Heart right ventricle (tissue), 16 donors: ENCODE data around the gene KCNIP1. TPM values are rescaled to one million over a fixed set of nuclear protein-coding genes. Genes with fewer than 3 reads are reported as not detected.

ENCODE experiments used
- ATAC-seq, 8 donors: fragments of 200-7000 bp; cut with Tn5 transposase; one replicate each; pipeline ENCODE4 v1.9.1; 2020; ENCODE audit warnings: mild to moderate bottlenecking in 8 of 8, moderate library complexity in 8 of 8, moderate number of reproducible peaks in 1 of 8
- DNase-seq, 2 donors: peaks; one replicate each; pipeline ENCODE4 v3.0.0-alpha.2; 2020
- H3K27ac ChIP-seq, 10 donors: fragments of 200-600 bp; sonication (generic) in 2 of 10; one replicate each; pipeline versions ENCODE4 v1.5.0 to v1.8.0; 2020 to 2022; ENCODE audit warnings: mild to moderate bottlenecking in 3 of 10
- H3K27me3 ChIP-seq, 7 donors: fragments of 200-600 bp; one replicate each; pipeline ENCODE4 v1.8.0; 2021 to 2022; ENCODE audit warnings: mild to moderate bottlenecking in 2 of 7
- H3K36me3 ChIP-seq, 9 donors: fragments of 200-600 bp; sonication (generic) in 1 of 9; one replicate each; pipeline versions ENCODE4 v1.5.0 to v1.8.0; 2020 to 2022; ENCODE audit warnings: mild to moderate bottlenecking in 2 of 9
- H3K4me1 ChIP-seq, 9 donors: fragments of 200-600 bp; sonication (generic) in 1 of 9; one replicate each; pipeline versions ENCODE4 v1.5.0 to v1.8.0; 2020 to 2022; ENCODE audit warnings: mild to moderate bottlenecking in 4 of 9
- H3K4me3 ChIP-seq, 10 donors: fragments of 200-600 bp; sonication (generic) in 2 of 10; one replicate each; pipeline versions ENCODE4 v1.5.0 to v1.8.0; 2020 to 2022; ENCODE audit warnings: mild to moderate bottlenecking in 7 of 10, moderate library complexity in 2 of 10
- H3K9me3 ChIP-seq, 11 donors: fragments of 200-600 bp in 10 of 11; sonication (generic) in 2 of 11; one replicate each; pipeline versions ENCODE4 v1.5.0 to v1.8.0; 2013 to 2022; ENCODE audit warnings: mild to moderate bottlenecking in 2 of 11, control low read depth in 1 of 11, moderate library complexity in 1 of 11
- CTCF ChIP-seq, 9 donors: fragments of 200-600 bp; sonication (generic) in 2 of 9; IDR thresholded peaks; one replicate each; pipeline versions ENCODE4 v1.5.0 to v1.8.0; 2021 to 2022; ENCODE audit warnings: antibody characterized with exemption in 9 of 9, mild to moderate bottlenecking in 5 of 9, moderate library complexity in 1 of 9
- WGBS, 2 donors: extraction: QIAGEN DNeasy Blood & Tissue Kit; methylation state at CpG; one replicate each; pipeline ENCODE4 v1.1.7; 2013; ENCODE audit warnings: inconsistent platforms in 1 of 2; 5-methylcytosine and 5-hydroxymethylcytosine counted together
- intact Hi-C, 10 donors: fragments of 100-400 bp; cut with DNase I; formaldehyde crosslinking; loops; one replicate each; pipeline versions ENCODE4 v1.11.1 to v1.14.2; 2022
- polyA plus RNA-seq, 2 donors: library from polyadenylated mRNA; stranded (reverse); fragments of 200-250 nt; gene quantifications; one replicate each; pipeline ENCODE4 v1.2.3, GENCODE V29; 2013
- total RNA-seq, 10 donors: library from RNA; stranded (reverse); fragmentation: NEBNext Ultra II Directional in 3 of 10; extraction: Animal tissue kit (Norgen Biotek cat#: 25700) in 3 of 10; gene quantifications; one replicate each; pipeline versions ENCODE4 v1.2.1 to v1.2.4, GENCODE V29; 2021 to 2023
- donor health status: Arrhythmogenic right ventricular cardiomyopathy.
- donor health status: ischemic (EF 13 %, LVEDD 7.1; RV severe dilation, severe dysfunction).
- donor health status: healthy with polysubstance abuse.
- donor health status: DM: no; HTN: yes; CAD: no.
- donor health status: DM: no; HTN: no; CAD: no.
- donor health status: ischemic (EF 25% LVEDD 6.9; RV normal size, moderate dysfunction).
- donor health status: ischemic (EF 25% LVEDD 5.7; RV mildly dilated, moderate dysfunction).
- donor health status: healthy.
- donor health status: DM: yes; HTN: yes; CAD: no.
- donor health status: Ischemic cardiomyopathy.
- donor health status: ischemic (EF 35%, LVEDD 5.7; RV mildly dilated, moderate dysfunction).
- donor health status: nonischemic (EF 11% LVEDD 7.7; RV severe dilation, severe dysfunction).
- donor health status: DM: yes; HTN: yes; CAD: no.
- donor health status: PGD.
- donor health status: ischemic (EF 29% LVEDD 5.4; RV normal size, mild dysfunction).
- donor health status: nonischemic (EF 23%, LVEDD 6.1; RV moderate dilation, normal function).

Gene KCNIP1
- total and polyA plus RNA-seq, 12 donors = 0.06 to 0.67 (median 0.21) TPM; not detected in 7

GRCh38 chr5:170573660-170574059 lies 69.8 kb downstream of the KCNIP1 start:
- ATAC-seq = no peak
- peaks cover 0 to 11% (median 0%) of the 10 kb centered on the region in 11 donors for H3K9me3 ChIP-seq
- no peak overlapping the region for H3K4me3 ChIP-seq
- peaks cover 0 to 4% (median 0%) of the 10 kb centered on the region in 9 donors for H3K4me1 ChIP-seq
- H3K36me3 ChIP-seq = no peaks in the 10 kb centered on the region
- no peak for DNase-seq
- no peak overlapping the region for H3K27ac ChIP-seq
- peaks cover 0 to 42% (median 7%) of the 10 kb centered on the region in 7 donors for H3K27me3 ChIP-seq
- TF ChIP-seq CTCF (IDR thresholded peaks at IDR 0.05) = no peak
- WGBS, 2 donors = 97 to 100% methylated on average over 1 of the region's 1 CpG
- intact Hi-C loops = no loop called here

- H3K27me3 ChIP-seq = peaks cover 0 to 17% (median 0%) of the 10 kb centered on the region in 7 donors
- ATAC-seq (no peak), DNase-seq (no peak)
- no peak overlapping the region for H3K27ac ChIP-seq
- no peak for TF ChIP-seq CTCF (IDR thresholded peaks at IDR 0.05)
- H3K9me3 ChIP-seq = peaks cover 0 to 15% (median 0%) of the 10 kb centered on the region in 11 donors
- H3K4me1 ChIP-seq = peaks cover 0 to 4% (median 0%) of the 10 kb centered on the region in 9 donors
- intact Hi-C loops = no loop called here
- no peaks in the 10 kb centered on the region for H3K36me3 ChIP-seq
- H3K4me3 ChIP-seq = no peak overlapping the region
- 81 to 84% methylated on average over 11 of the region's 11 CpGs for WGBS, 2 donors
Observed at GRCh38 chr5:170576602-170577535, 73.0 kb downstream of the KCNIP1 start.

GRCh38 chr5:170579601-170580000 lies 75.8 kb downstream of the KCNIP1 start:
- no peak for DNase-seq
- ATAC-seq = no peak
- H3K4me1 ChIP-seq = peaks cover 0 to 6% (median 0%) of the 10 kb centered on the region in 9 donors
- TF ChIP-seq CTCF (IDR thresholded peaks at IDR 0.05) = no peak
- H3K27me3 ChIP-seq = peaks cover 0 to 12% (median 0%) of the 10 kb centered on the region in 7 donors
- H3K9me3 ChIP-seq = peaks cover 0 to 15% (median 0%) of the 10 kb centered on the region in 11 donors
- no peak overlapping the region for H3K27ac ChIP-seq
- no peaks in the 10 kb centered on the region for H3K36me3 ChIP-seq
- intact Hi-C loops = no loop called here
- no peak overlapping the region for H3K4me3 ChIP-seq
- 69 to 78% methylated on average over 3 of the region's 3 CpGs for WGBS, 2 donors

GRCh38 chr5:170581211-170581610 lies 77.4 kb downstream of the KCNIP1 start:
- ATAC-seq = no peak
- no peak for DNase-seq

More at GRCh38 chr5:170581211-170581610, 77.4 kb downstream of the KCNIP1 start:
- TF ChIP-seq CTCF (IDR thresholded peaks at IDR 0.05) = no peak
- Histone ChIP-seq H3K36me3 (no peaks in the 10 kb centered on the region), H3K4me1 (peaks cover 0 to 8% (median 0%) of the 10 kb centered on the region in 9 donors), H3K4me3 (no peak overlapping the region), H3K9me3 (peaks cover 0 to 9% (median 0%) of the 10 kb centered on the region in 11 donors), H3K27me3 (peaks cover 0 to 8% (median 0%) of the 10 kb centered on the region in 7 donors), H3K27ac (no peak overlapping the region)
- 77 to 80% methylated on average over 1 of the region's 1 CpG for WGBS, 2 donors
- intact Hi-C loops = no loop called here
